ENCODE results near the gene EIF4G2.

Gene EIF4G2

DNA sequence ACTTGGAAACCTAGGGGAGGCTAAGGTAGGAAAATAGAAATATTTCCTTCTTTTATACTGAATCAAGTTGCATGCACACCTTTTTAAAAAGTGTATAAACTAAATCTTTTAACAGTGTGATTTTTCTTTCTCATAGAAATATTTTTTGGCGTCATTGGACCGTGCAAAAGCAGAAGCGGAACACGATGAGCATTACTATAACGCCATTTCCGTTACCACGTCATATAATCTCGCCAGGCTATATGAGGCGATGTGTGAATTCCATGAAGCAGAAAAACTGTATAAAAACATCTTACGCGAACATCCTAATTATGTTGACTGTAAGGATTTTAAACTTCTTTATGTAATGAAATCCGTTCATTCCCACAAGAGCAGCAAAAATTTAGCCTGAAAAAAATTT, 44.3 kb downstream of the EIF4G2 start:
- TF ChIP-seq FOXP2 (optimal IDR thresholded peaks at IDR 0.05; ENCODE audit: borderline replicate concordance, extremely low read depth, extremely low read length, insufficient read depth), result no peak
- TF ChIP-seq, protein P1, sequence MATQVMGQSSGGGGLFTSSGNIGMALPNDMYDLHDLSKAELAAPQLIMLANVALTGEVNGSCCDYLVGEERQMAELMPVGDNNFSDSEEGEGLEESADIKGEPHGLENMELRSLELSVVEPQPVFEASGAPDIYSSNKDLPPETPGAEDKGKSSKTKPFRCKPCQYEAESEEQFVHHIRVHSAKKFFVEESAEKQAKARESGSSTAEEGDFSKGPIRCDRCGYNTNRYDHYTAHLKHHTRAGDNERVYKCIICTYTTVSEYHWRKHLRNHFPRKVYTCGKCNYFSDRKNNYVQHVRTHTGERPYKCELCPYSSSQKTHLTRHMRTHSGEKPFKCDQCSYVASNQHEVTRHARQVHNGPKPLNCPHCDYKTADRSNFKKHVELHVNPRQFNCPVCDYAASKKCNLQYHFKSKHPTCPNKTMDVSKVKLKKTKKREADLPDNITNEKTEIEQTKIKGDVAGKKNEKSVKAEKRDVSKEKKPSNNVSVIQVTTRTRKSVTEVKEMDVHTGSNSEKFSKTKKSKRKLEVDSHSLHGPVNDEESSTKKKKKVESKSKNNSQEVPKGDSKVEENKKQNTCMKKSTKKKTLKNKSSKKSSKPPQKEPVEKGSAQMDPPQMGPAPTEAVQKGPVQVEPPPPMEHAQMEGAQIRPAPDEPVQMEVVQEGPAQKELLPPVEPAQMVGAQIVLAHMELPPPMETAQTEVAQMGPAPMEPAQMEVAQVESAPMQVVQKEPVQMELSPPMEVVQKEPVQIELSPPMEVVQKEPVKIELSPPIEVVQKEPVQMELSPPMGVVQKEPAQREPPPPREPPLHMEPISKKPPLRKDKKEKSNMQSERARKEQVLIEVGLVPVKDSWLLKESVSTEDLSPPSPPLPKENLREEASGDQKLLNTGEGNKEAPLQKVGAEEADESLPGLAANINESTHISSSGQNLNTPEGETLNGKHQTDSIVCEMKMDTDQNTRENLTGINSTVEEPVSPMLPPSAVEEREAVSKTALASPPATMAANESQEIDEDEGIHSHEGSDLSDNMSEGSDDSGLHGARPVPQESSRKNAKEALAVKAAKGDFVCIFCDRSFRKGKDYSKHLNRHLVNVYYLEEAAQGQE (IDR thresholded peaks at IDR 0.05; ENCODE audit: insufficient read depth in 1 of 2, low read depth in 2 of 2, low read length in 2 of 2), result no peak
- no peak for TF ChIP-seq POLR2AphosphoS5 (IDR thresholded peaks at IDR 0.05; ENCODE audit: low read depth, low read length)
- TF ChIP-seq SIN3A (IDR thresholded peaks at IDR 0.05; ENCODE audit: borderline replicate concordance, insufficient read depth, low read length), result no peak
- no peak for TF ChIP-seq TAF1 (IDR thresholded peaks at IDR 0.05; ENCODE audit: borderline replicate concordance, insufficient read depth, low read length)

DNA sequence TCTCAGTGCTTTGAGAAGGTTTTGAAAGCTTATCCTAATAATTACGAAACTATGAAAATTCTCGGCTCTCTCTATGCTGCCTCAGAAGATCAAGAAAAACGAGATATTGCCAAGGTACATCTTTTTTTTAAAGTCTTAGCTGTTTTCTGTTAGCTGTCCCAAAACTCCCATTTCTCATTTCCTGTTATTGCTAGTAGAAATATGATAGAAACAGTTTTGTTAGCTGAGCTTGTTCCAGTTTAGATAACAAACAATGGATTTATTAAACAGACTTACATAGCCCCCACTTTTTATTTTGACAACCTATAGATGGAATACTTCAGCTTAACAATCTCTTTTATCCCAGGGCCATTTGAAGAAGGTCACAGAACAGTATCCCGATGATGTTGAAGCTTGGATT, 45.0 kb downstream of the EIF4G2 start:
- TF ChIP-seq TAF1 (IDR thresholded peaks at IDR 0.05; ENCODE audit: borderline replicate concordance, insufficient read depth, low read length), result no peak
- no peak for TF ChIP-seq SIN3A (IDR thresholded peaks at IDR 0.05; ENCODE audit: borderline replicate concordance, insufficient read depth, low read length)
- TF ChIP-seq, protein P1 (IDR thresholded peaks at IDR 0.05; ENCODE audit: insufficient read depth in 1 of 2, low read depth in 2 of 2, low read length in 2 of 2), result no peak
- TF ChIP-seq POLR2AphosphoS5 (IDR thresholded peaks at IDR 0.05; ENCODE audit: low read depth, low read length), result no peak

GRCh38 chr11:10762913-10763421, 45.8 kb downstream of the EIF4G2 start:
- TF ChIP-seq POLR2AphosphoS5 (IDR thresholded peaks at IDR 0.05; ENCODE audit: low read depth, low read length) (no peak), TAF1 (IDR thresholded peaks at IDR 0.05; ENCODE audit: borderline replicate concordance, insufficient read depth, low read length) (no peak), FOXP2 (optimal IDR thresholded peaks at IDR 0.05; ENCODE audit: borderline replicate concordance, extremely low read depth, extremely low read length, insufficient read depth) (no peak), SIN3A (IDR thresholded peaks at IDR 0.05; ENCODE audit: borderline replicate concordance, insufficient read depth, low read length) (no peak)
- TF ChIP-seq, protein P1 (IDR thresholded peaks at IDR 0.05; ENCODE audit: insufficient read depth in 1 of 2, low read depth in 2 of 2, low read length in 2 of 2), result no peak

- TF ChIP-seq SIN3A (IDR thresholded peaks at IDR 0.05; ENCODE audit: borderline replicate concordance, insufficient read depth, low read length) (no peak), POLR2AphosphoS5 (IDR thresholded peaks at IDR 0.05; ENCODE audit: low read depth, low read length) (no peak), TAF1 (IDR thresholded peaks at IDR 0.05; ENCODE audit: borderline replicate concordance, insufficient read depth, low read length) (no peak), FOXP2 (optimal IDR thresholded peaks at IDR 0.05; ENCODE audit: borderline replicate concordance, extremely low read depth, extremely low read length, insufficient read depth) (no peak)
- TF ChIP-seq, protein P1 (IDR thresholded peaks at IDR 0.05; ENCODE audit: insufficient read depth in 1 of 2, low read depth in 2 of 2, low read length in 2 of 2), result no peak
These were observed 46.5 kb downstream of the EIF4G2 start for GRCh38 chr11:10762185-10762584.

Data from PFSK-1 (cell line).